IMR-90 (cell line): ENCODE data around the gene CEP152. TPM values are rescaled to one million over a fixed set of nuclear protein-coding genes. Genes with fewer than 3 reads are reported as not detected.

Source experiments
- ATAC-seq: fragments of 200-7000 bp; cut with Tn5 transposase; 2 replicates; pipeline ENCODE4 v1.9.1; 2020; ENCODE audit warnings: low read depth, mild to moderate bottlenecking, moderate library complexity
- BruUV-seq: library from RNA; stranded (reverse); fragments of 400-500 nt; replicated peaks from 2 replicates; lab custom pipeline; 2021; lab: Mats Ljungman, UMichigan
- CTCF ChIA-PET: fragments of 300-600 bp; formaldehyde crosslinking; extraction: SDS; loops from one replicate; lab custom pipeline; 2021; ENCODE audit warnings: antibody characterized with exemption; lab: Yijun Ruan, JAX
- POLR2A ChIA-PET: fragments of 300-600 bp; sonication (Branson Sonifier 250); formaldehyde crosslinking; loops from one replicate; lab custom pipeline; 2022; ENCODE audit warnings: antibody characterized with exemption; ENCODE audit not compliant: unreplicated experiment; lab: Charles Lee
- DNase-seq: peaks from one replicate; pipeline ENCODE4 v3.0.0; 2013
- H2AFZ ChIP-seq: replicated peaks from 2 replicates; pipeline ENCODE3; 2013; ENCODE audit warnings: low read length, mild to moderate bottlenecking; ENCODE audit not compliant: poor library complexity
- H2AK5ac ChIP-seq: 2 replicates; pipeline ENCODE4 v1.6.1; 2013; ENCODE audit warnings: low read depth, low read length, inconsistent platforms
- H2AK9ac ChIP-seq: replicated peaks from 2 replicates; pipeline ENCODE3; 2013; ENCODE audit warnings: mild to moderate bottlenecking, low read depth, low read length, moderate library complexity; ENCODE audit not compliant: poor library complexity
- H2BK120ac ChIP-seq: 2 replicates; pipeline ENCODE4 v1.6.1; 2013; ENCODE audit warnings: low read depth, low read length, inconsistent platforms
- H2BK15ac ChIP-seq: 3 replicates; pipeline ENCODE4 v1.6.1; 2013; ENCODE audit warnings: low read depth, low read length, inconsistent platforms
- H2BK20ac ChIP-seq: 2 replicates; pipeline ENCODE4 v1.6.1; 2013; ENCODE audit warnings: low read depth, mild to moderate bottlenecking, inconsistent platforms, low read length, moderate library complexity
- H2BK5ac ChIP-seq: 2 replicates; pipeline ENCODE4 v1.6.1; 2013; ENCODE audit warnings: mild to moderate bottlenecking, low read depth, low read length, inconsistent platforms; ENCODE audit not compliant: poor library complexity, severe bottlenecking
- H3K14ac ChIP-seq: replicated peaks from 2 replicates; pipeline ENCODE4 v1.6.1; 2013; ENCODE audit warnings: low read depth, low read length, inconsistent platforms
- H3K18ac ChIP-seq: 2 replicates; pipeline ENCODE4 v1.6.1; 2013; ENCODE audit warnings: low read depth, low read length, control low read depth
- H3K23ac ChIP-seq: 2 replicates; pipeline ENCODE4 v1.6.1; 2013; ENCODE audit warnings: low read depth, low read length, inconsistent platforms
- H3K27ac ChIP-seq: 2 replicates; pipeline ENCODE4 v1.5.1; 2013; ENCODE audit warnings: mild to moderate bottlenecking, control low read depth, low read length; ENCODE audit not compliant: insufficient read depth
- H3K27me3 ChIP-seq: 2 replicates; pipeline ENCODE4 v1.6.1; 2013; ENCODE audit warnings: low read length; ENCODE audit not compliant: control insufficient read depth, insufficient read depth
- H3K36me3 ChIP-seq: 2 replicates; pipeline ENCODE4 v1.6.1; 2013; ENCODE audit warnings: low read length, mixed read lengths; ENCODE audit not compliant: control insufficient read depth, insufficient read depth
- H3K4ac ChIP-seq: 2 replicates; pipeline ENCODE4 v1.6.1; 2013; ENCODE audit warnings: low read depth, low read length, inconsistent platforms
- H3K4me1 ChIP-seq: 2 replicates; pipeline ENCODE4 v1.6.1; 2013; ENCODE audit warnings: low read length, mixed read lengths; ENCODE audit not compliant: control insufficient read depth, insufficient read depth
- H3K4me2 ChIP-seq: 2 replicates; pipeline ENCODE4 v1.6.1; 2013; ENCODE audit warnings: low read depth, mild to moderate bottlenecking, control low read depth, low read length, moderate library complexity
- H3K4me3 ChIP-seq: 2 replicates; pipeline ENCODE4 v1.5.1; 2013; ENCODE audit warnings: low read depth, mild to moderate bottlenecking, control low read depth, low read length, moderate library complexity; ENCODE audit not compliant: insufficient read depth
- H3K56ac ChIP-seq: 2 replicates; pipeline ENCODE4 v1.6.1; 2013; ENCODE audit warnings: low read length, inconsistent platforms; ENCODE audit not compliant: insufficient read depth; ENCODE audit errors: extremely low read depth
- H3K79me1 ChIP-seq, 2 experiments: 2 replicates each; pipeline ENCODE4 v1.6.1; 2013; ENCODE audit warnings: low read length in 2 of 2, inconsistent platforms in 1 of 2, low read depth in 1 of 2
- H3K9ac ChIP-seq: 2 replicates; pipeline ENCODE4 v1.6.1; 2013; ENCODE audit warnings: low read depth, low read length, control low read depth
- H3K9me1 ChIP-seq: 2 replicates; pipeline ENCODE4 v1.6.1; 2013; ENCODE audit warnings: low read length, inconsistent platforms; ENCODE audit not compliant: insufficient read depth
- H3K9me3 ChIP-seq: 2 replicates; pipeline ENCODE4 v1.6.1; 2013; ENCODE audit warnings: low read length; ENCODE audit not compliant: control insufficient read depth, insufficient read depth
- H4K20me1 ChIP-seq: 2 replicates; pipeline ENCODE4 v1.6.1; 2013; ENCODE audit warnings: low read length, inconsistent platforms; ENCODE audit not compliant: insufficient read depth
- H4K5ac ChIP-seq: 2 replicates; pipeline ENCODE4 v1.6.1; 2013; ENCODE audit warnings: mild to moderate bottlenecking, low read depth, low read length, control low read depth
- H4K8ac ChIP-seq, 2 experiments: 2 replicates each; pipeline ENCODE4 v1.6.1; 2013; ENCODE audit warnings: low read depth in 2 of 2, low read length in 2 of 2, control low read depth in 1 of 2, inconsistent platforms in 1 of 2
- H4K91ac ChIP-seq: 2 replicates; pipeline ENCODE4 v1.6.1; 2013; ENCODE audit warnings: low read depth, low read length, inconsistent platforms; ENCODE audit not compliant: insufficient read depth
- CHD1 ChIP-seq: IDR thresholded peaks from 2 replicates; pipeline ENCODE4 v1.6.1; 2012; ENCODE audit warnings: low read depth, low read length, improper control_type of control experiment
- SMC3 ChIP-seq: fragments of 150-350 bp; IDR thresholded peaks from 2 replicates; pipeline ENCODE4 v1.6.1; 2016; ENCODE audit warnings: low read depth, mild to moderate bottlenecking, antibody characterized with exemption, low read length, moderate library complexity
- WGBS, 2 experiments: methylation state at CpG; one replicate each; pipeline versions ENCODE4 v1.1.5 to v1.1.7; 2013; ENCODE audit warnings: missing lambda C conversion rate in 2 of 2; ENCODE audit not compliant: insufficient read length in 1 of 2; ENCODE audit errors: extremely low coverage in 2 of 2; 5-methylcytosine and 5-hydroxymethylcytosine counted together
- dilution Hi-C: fragments of 300-500 bp; cut with HindIII; formaldehyde crosslinking; loops from one replicate; pipeline ENCODE4 v1.14.3; 2018; ENCODE audit warnings: low sequenced_read_pairs; ENCODE audit not compliant: unreplicated experiment
- in situ Hi-C: fragments of 300-500 bp; cut with MboI; formaldehyde crosslinking; loops from 3 replicates; pipeline ENCODE4 v1.14.3; 2019; ENCODE audit warnings: low sequenced_read_pairs, inconsistent platforms, mixed read lengths
- intact Hi-C: fragments of 100-400 bp; cut with micrococcal nuclease; formaldehyde crosslinking; loops from 2 replicates; pipeline ENCODE4 v1.10.0; 2022
- polyA plus RNA-seq, 3 experiments: library from polyadenylated mRNA; depleted of rRNA; stranded (reverse); fragments of >200 nt; gene quantifications; 2 replicates each; pipeline ENCODE4 v1.2.3, GENCODE V29; 2012; ENCODE audit warnings: low replicate concordance in 1 of 3
- total RNA-seq: library from RNA; depleted of rRNA; stranded (reverse); fragments of >200 nt; gene quantifications from 2 replicates; pipeline ENCODE4 v1.2.3, GENCODE V29; 2012
- TF ChIP-seq, protein P1 (sequence below): fragments of 150-350 bp; IDR thresholded peaks from 2 replicates; pipeline ENCODE4 v1.6.1; 2016; ENCODE audit warnings: low read depth, mild to moderate bottlenecking, low read length, moderate library complexity, borderline replicate concordance

CEP152 gene
- total and polyA plus RNA-seq, 2 of the 4 experiments (the other 2 are of a cell fraction) = 2.1 to 7.3 TPM

DNA sequence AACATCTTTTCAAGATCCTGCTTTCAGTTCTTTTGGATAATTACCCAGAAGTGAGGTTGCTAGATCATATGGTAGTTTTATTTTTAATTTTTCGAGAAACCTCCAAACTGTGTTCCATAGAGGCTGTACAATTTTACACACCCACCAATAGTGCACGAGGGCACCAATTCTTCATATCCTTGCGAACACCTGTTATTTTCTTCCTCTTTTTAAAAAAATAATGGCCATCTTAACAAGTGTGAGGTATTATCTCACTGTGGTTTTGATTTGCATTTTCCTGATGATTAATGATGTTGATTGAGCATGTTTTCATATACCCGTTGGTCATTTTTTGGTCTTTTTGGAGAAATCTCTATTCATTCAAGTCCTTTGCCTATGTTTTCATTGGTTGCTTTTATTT lies 17.6 kb upstream of the CEP152 start:
- H3K79me1 ChIP-seq = no peaks in the 10 kb centered on the region
- H4K5ac ChIP-seq = no peak overlapping the region
- H3K23ac ChIP-seq = no peak overlapping the region
- in situ Hi-C loops (no loop called here), dilution Hi-C loops (no loop called here), intact Hi-C loops (no loop called here)
- H2BK5ac ChIP-seq = no peak overlapping the region
- no peak overlapping the region for H2AK9ac ChIP-seq
- no peaks in the 10 kb centered on the region for H4K20me1 ChIP-seq
- H3K56ac ChIP-seq = no peak overlapping the region
- H3K18ac ChIP-seq = no peak overlapping the region
- POLR2A ChIA-PET = interaction anchor here (0.6 kb wide), 1 partner anchor 179 kb away, joined by 3 read pairs; no protein-coding TSS in a partner anchor
- no peaks in the 10 kb centered on the region for H3K27me3 ChIP-seq
- no peak overlapping the region for H4K91ac ChIP-seq
- ATAC-seq = no peak
- H3K9me3 ChIP-seq = peaks cover 4% of the 10 kb centered on the region; the same call in 1 of the 2 replicates
- no peak overlapping the region for H2AK5ac ChIP-seq
- TF ChIP-seq CHD1 = no peak
- TF ChIP-seq, protein P1, sequence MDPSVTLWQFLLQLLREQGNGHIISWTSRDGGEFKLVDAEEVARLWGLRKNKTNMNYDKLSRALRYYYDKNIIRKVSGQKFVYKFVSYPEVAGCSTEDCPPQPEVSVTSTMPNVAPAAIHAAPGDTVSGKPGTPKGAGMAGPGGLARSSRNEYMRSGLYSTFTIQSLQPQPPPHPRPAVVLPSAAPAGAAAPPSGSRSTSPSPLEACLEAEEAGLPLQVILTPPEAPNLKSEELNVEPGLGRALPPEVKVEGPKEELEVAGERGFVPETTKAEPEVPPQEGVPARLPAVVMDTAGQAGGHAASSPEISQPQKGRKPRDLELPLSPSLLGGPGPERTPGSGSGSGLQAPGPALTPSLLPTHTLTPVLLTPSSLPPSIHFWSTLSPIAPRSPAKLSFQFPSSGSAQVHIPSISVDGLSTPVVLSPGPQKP = no peak
- TF ChIP-seq SMC3 = no peak
- H4K8ac ChIP-seq = no peak overlapping the region
- H3K9me1 ChIP-seq = no peaks in the 10 kb centered on the region
- no peak overlapping the region for H2BK20ac ChIP-seq
- no CpG with 5 or more reads among the region's 4 CpGs for WGBS, 2 experiments
- H2BK120ac ChIP-seq = no peak overlapping the region
- H3K9ac ChIP-seq = no peak overlapping the region
- no peak overlapping the region for H2BK15ac ChIP-seq
- CTCF ChIA-PET = no interaction called here
- H3K4ac ChIP-seq = no peak overlapping the region
- no peak overlapping the region for H3K14ac ChIP-seq
- peaks cover under 1% of the 10 kb centered on the region for H3K36me3 ChIP-seq
- no peak overlapping the region for H2AFZ ChIP-seq
- H3K4me1 ChIP-seq = 0 out of 2 replicates have a peak, but pooled peaks cover under 1% of the 10 kb centered on the region
- no peak overlapping the region for H3K4me2 ChIP-seq
- no TSS peak for BruUV-seq
- H3K27ac ChIP-seq = no peak overlapping the region
- H3K4me3 ChIP-seq = no peak overlapping the region
- no peak for DNase-seq
